Stimulated activated CD8-positive, alpha-beta memory T cell treated with anti-CD3 and anti-CD28 coated beads, Interleukin-12 subunit alpha, Interleukin-12 subunit beta, amount 100 ng/mL, for 24 hours (primary cell): Measurements from ENCODE around the gene NR3C1.

Source experiments
- DNase-seq: peaks from one replicate; pipeline ENCODE4 v3.0.0-alpha.2; 2020; ENCODE audit errors: extremely low read depth

NR3C1 gene

GRCh38 chr5:143398451-143399237 lies 4.8 kb downstream of the NR3C1 start:
- no peak for DNase-seq

DNA sequence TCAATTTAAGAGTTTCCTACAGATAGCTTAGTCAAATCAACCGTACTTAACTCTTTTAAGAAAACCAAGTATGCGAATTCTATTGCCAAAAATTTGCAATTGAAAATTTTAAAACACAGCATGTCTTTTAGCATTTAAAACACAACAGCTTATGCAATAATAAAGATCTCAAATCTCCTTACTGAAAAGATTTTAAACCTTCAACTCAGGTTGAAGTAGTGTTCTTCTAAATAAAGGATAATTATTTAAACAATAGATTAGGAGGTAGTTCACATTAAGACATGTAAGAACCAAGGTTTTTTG lies 5.5 kb downstream of the NR3C1 start:
- DNase-seq, result no peak

DNA sequence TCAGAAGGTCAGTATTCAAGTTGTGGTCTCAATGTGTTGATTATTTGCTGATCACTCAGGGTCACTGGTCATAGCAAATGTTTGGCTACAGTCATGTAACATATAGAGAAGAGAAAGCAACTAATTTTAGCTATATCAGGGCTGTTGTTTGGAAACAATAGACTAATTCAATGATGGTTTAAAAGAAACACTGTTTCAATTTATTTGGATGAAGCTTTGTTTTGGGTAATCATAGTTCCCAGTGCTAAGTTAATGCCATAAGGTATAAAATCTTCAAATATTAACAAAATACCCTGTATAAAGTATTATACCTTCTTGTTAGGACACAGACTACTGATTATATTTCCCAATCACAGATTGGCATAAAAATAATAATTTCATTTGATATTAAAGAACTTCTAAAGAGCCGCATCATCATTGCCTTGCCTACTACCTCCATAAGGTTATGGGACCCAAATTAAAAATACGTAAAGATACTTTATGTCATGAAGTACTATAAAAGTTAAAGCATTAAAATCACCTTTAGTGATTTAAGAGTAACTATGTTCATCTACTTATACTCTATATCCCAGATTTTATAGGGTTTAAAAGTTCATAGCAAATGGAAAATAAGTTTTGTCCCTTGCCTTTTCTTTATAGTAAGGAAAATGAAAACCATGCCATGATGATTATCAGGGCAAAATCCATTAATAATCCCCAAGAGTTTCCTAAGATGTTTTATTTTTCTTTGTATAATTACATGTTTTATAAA lies 6.0 kb downstream of the NR3C1 start:
- no peak for DNase-seq

- DNase-seq, result no peak
Observed at GRCh38 chr5:143396353-143396940, 7.0 kb downstream of the NR3C1 start.

GRCh38 chr5:143395638-143396352 lies 7.7 kb downstream of the NR3C1 start:
- DNase-seq, result no peak

GRCh38 chr5:143393524-143393923 lies 10.0 kb downstream of the NR3C1 start:
- no peak for DNase-seq

GRCh38 chr5:143390941-143391340 lies 12.5 kb downstream of the NR3C1 start:
- DNase-seq, result no peak

- DNase-seq, result no peak
Observed at GRCh38 chr5:143390258-143390657, 13.2 kb downstream of the NR3C1 start.

DNA sequence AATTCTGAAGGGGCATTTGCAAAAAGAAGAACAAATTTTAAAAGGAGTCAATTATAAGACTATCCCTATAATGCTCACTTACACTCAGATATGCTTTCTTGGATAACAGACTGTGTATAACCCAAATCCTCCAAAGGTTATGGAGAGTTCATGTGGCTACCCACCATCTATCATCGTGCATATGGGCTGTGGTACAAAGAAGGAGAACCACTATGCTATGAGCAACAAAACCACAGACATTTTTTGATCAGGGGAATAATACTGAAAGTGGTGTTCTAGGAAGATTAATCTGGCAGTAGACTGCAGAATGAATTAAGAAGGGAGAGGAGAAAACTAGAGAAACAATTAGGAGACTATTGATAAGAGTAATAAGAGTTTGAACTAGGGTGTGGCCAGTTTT lies 16.8 kb downstream of the NR3C1 start:
- DNase-seq, result no peak

GRCh38 chr5:143384865-143385657 lies 18.4 kb downstream of the NR3C1 start:
- no peak for DNase-seq

DNA sequence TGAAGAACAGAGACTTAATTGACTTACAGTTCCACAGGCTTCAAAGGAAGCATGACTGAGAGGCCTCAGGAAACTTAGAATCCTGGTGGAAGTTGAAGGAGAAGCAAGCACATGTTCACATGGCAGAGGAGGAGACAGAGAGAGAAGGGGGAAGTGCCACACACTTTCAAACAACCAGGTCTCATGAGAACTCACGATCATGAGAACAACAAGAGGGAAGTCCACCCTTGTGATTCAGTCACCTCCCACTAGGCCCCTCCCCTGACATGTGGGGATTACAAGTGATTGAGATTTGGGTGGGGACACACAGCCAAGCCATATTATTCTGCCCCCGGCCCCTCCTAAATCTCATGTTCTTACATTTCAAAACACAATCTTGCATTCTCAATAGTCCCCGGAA lies 19.5 kb downstream of the NR3C1 start:
- DNase-seq, result no peak

DNA sequence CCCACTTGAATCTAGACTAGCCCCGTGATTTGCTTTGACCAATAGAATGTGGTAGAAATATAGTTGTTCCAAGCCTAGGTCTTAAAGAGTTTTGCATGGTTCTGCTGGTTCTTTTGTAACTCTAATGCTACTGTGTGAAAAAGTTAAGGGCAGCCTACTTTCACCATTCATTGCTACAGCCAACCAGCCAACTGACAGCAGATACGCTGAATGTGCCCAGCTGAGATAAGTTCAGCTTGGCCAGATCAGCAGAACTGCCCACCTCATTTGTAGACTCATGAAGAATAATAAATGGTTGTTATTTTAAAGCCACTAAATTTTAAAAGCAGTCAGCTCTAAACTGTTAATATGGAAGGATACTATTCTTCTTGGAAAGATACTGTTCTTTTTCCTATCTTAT lies 23.9 kb downstream of the NR3C1 start:
- DNase-seq, result no peak

DNA sequence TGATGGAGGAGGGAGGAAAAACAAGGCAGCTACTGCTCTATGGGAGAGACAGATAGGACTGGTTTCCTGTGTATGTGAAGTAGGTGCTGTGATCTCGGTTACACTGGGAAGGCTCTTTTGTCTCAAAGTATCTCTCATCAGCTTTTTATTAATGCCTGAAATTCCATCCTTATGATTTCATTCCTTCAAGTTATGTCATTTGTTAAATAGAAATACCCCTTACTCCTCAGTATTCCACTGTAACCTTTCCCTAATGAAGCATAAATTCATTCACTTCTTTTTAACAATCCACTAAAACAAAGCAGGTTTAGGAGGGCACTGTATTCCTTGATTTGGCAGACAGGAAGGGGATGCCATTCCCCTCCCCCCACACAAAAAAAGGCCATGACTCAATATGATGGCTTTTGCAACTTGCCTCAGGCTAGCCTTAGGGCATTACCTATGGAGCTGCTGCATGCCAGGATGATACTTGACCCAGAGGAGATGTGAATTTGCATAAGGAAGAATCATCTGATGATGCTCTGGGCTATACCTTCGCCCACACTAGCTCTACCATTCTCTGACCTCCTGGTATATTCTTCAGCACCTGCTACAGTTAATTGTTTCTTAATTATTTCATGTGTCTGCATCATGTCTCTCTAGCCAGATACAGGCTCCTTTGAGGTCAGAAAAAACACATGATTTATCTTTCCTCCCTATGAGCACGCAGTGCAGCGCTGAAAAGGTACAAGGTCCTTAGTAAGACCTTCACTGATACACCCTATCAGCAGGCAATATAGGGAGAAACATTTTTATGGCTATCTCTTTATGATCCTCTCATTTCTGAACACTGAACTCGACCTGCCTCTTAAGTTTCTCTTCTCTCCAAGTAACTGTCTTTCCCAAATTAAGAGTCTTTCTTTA lies 26.3 kb downstream of the NR3C1 start:
- DNase-seq, result no peak

GRCh38 chr5:143376195-143376779 lies 27.2 kb downstream of the NR3C1 start:
- DNase-seq, result no peak

DNA sequence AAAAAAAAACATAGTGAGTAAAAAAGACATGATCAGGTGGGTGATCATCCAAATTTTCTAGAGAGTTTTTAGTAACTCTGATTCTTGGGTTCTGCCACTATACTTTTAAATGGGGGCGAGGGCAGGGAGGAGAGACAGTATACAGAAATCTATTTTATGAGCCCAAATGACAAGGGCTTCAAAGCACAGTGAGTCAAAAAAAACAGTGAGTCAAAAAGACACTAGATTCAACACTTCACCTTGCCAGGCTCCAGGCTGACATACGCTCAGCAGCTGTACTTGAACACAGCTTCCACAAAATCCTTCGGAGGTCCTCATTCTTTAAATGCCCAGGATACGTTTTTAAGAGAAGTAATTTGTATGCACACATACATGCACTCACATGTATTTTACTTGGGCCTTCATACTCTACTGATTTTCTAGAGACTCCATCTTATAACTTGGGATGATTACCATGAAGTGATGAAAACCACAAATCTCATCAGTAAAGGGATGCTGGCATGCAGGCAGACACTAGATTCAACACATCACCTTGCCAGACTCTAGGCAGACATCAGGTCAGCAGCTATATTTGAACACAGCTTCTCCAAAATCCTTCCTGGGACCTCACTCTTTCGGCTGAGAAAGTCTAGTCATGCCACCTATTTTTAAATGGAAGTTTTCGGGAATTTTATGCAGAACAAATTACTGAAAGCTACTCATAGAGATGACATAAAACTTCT lies 28.8 kb downstream of the NR3C1 start:
- DNase-seq, result no peak

DNA sequence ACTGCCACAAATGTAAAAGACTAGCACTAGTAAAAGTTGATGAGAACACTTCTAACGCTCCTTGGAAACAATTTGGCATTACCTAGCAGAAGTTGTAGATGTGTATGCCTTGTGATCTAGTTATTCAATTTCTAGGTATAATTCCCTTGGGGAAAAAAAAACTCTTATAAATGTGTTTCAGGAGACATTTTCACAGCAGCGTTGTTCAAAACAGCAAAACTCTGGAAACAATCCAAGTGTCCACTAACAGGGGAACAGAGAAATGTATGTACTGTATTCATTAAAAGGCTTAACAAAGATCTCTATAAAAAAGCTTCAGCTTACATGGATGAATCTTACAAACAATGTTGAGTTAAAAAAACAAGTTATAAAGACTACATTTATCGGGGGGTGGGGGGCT lies 30.4 kb downstream of the NR3C1 start:
- DNase-seq, result no peak

GRCh38 chr5:143372187-143372829 lies 31.2 kb downstream of the NR3C1 start:
- DNase-seq, result no peak

GRCh38 chr5:143370440-143370839 lies 33.0 kb downstream of the NR3C1 start:
- no peak for DNase-seq

DNA sequence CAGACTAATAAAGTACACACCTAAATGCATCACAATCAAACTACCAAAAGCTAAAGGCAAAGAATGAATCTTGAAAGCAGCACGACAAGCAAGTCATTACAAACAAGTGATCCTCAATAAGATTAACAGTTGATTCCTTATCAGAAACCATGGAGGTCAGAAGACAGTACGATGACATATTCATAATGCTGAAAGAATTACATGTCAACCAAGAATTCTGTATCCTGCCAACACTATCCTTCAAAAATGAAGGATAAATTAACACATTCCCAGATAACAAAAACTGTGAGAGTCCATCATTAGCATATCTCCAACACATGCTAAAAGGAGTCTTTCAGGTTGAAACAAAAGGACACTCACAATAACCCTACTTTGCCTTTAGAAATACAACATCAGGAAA lies 39.4 kb downstream of the NR3C1 start:
- DNase-seq, result no peak
